Measurements from ENCODE around the gene CTNND2.

The CTNND2 gene

GRCh38 chr5:11520241-11520930 lies 383.9 kb downstream of the CTNND2 start:
- peak in 2 of 14 donors; percentile 31 to 96 for DNase-seq

GRCh38 chr5:11519236-11519635 lies 385.0 kb downstream of the CTNND2 start:
- no peak for DNase-seq

- no peak for DNase-seq
Measured at GRCh38 chr5:11518676-11519075, 385.6 kb downstream of the CTNND2 start.

GRCh38 chr5:11514705-11515432 lies 389.4 kb downstream of the CTNND2 start:
- DNase-seq, result no peak

GRCh38 chr5:11511878-11512277 lies 392.4 kb downstream of the CTNND2 start:
- DNase-seq, result no peak

GRCh38 chr5:11510889-11511288 lies 393.4 kb downstream of the CTNND2 start:
- no peak for DNase-seq

GRCh38 chr5:11509793-11510192 lies 394.5 kb downstream of the CTNND2 start:
- no peak for DNase-seq

GRCh38 chr5:11507156-11507910 lies 396.9 kb downstream of the CTNND2 start:
- DNase-seq, result peak in 1 of 14 donors; percentile 85

GRCh38 chr5:11504886-11505193 lies 399.4 kb downstream of the CTNND2 start:
- DNase-seq, result no peak

- no peak for DNase-seq
Measured at GRCh38 chr5:11504065-11504885, 400.0 kb downstream of the CTNND2 start.

GRCh38 chr5:11502783-11503182 lies 401.5 kb downstream of the CTNND2 start:
- DNase-seq, result no peak

- DNase-seq, result no peak
Measured at GRCh38 chr5:11497651-11498050, 406.6 kb downstream of the CTNND2 start.

GRCh38 chr5:11496137-11496719 lies 408.0 kb downstream of the CTNND2 start:
- DNase-seq, result no peak

GRCh38 chr5:11494340-11494739 lies 409.9 kb downstream of the CTNND2 start:
- DNase-seq, result no peak

- DNase-seq, result no peak
Measured at GRCh38 chr5:11491404-11492075, 412.7 kb downstream of the CTNND2 start.

- no peak for DNase-seq
Measured at GRCh38 chr5:11483630-11484029, 420.6 kb downstream of the CTNND2 start.

- no peak for DNase-seq
Measured at GRCh38 chr5:11482011-11482410, 422.2 kb downstream of the CTNND2 start.

- DNase-seq, result no peak
Measured at GRCh38 chr5:11477786-11478185, 426.5 kb downstream of the CTNND2 start.

- DNase-seq, result no peak
Measured at GRCh38 chr5:11476866-11477265, 427.4 kb downstream of the CTNND2 start.

- no peak for DNase-seq
Measured at GRCh38 chr5:11468334-11469039, 435.8 kb downstream of the CTNND2 start.

GRCh38 chr5:11467588-11467987 lies 436.7 kb downstream of the CTNND2 start:
- DNase-seq, result no peak
